H9 (cell line): ENCODE data around the gene LRRC7. TPM values are rescaled to one million over a fixed set of nuclear protein-coding genes. Genes with fewer than 3 reads are reported as not detected.

ENCODE experiments used
- DNase-seq: peaks from one replicate; pipeline ENCODE4 v3.0.0-alpha.2; 2017
- H2AFZ ChIP-seq: one replicate; pipeline ENCODE4 v1.6.1; 2013; ENCODE audit warnings: mild to moderate bottlenecking, low read length, control low read depth, moderate library complexity
- H2AK5ac ChIP-seq: 2 replicates; pipeline ENCODE4 v1.6.1; 2013; ENCODE audit warnings: low read length, control low read depth, mixed read lengths; ENCODE audit not compliant: insufficient read length
- H2BK120ac ChIP-seq: one replicate; pipeline ENCODE4 v1.6.1; 2013; ENCODE audit warnings: low read depth, mild to moderate bottlenecking, low read length, control low read depth, inconsistent platforms; ENCODE audit not compliant: poor library complexity, severe bottlenecking
- H2BK12ac ChIP-seq: 2 replicates; pipeline ENCODE4 v1.6.1; 2013; ENCODE audit warnings: low read length, control low read depth, mixed read lengths, low read depth; ENCODE audit not compliant: insufficient read length
- H2BK15ac ChIP-seq: 2 replicates; pipeline ENCODE4 v1.6.1; 2013; ENCODE audit warnings: low read depth, low read length, control low read depth
- H2BK20ac ChIP-seq: one replicate; pipeline ENCODE4 v1.6.1; 2013; ENCODE audit warnings: low read depth, mild to moderate bottlenecking, low read length, control low read depth, inconsistent platforms; ENCODE audit not compliant: poor library complexity, severe bottlenecking
- H2BK5ac ChIP-seq: 2 replicates; pipeline ENCODE4 v1.6.1; 2013; ENCODE audit warnings: low read length, control low read depth, mixed read lengths; ENCODE audit not compliant: insufficient read length
- H3K14ac ChIP-seq: 2 replicates; pipeline ENCODE4 v1.6.1; 2013; ENCODE audit warnings: low read length, control low read depth; ENCODE audit not compliant: insufficient read depth
- H3K18ac ChIP-seq: 2 replicates; pipeline ENCODE4 v1.6.1; 2013; ENCODE audit warnings: low read depth, mild to moderate bottlenecking, mixed read lengths, low read length, control low read depth; ENCODE audit not compliant: insufficient read length
- H3K23ac ChIP-seq: 2 replicates; pipeline ENCODE4 v1.6.1; 2013; ENCODE audit warnings: low read length, control low read depth, mixed read lengths, low read depth; ENCODE audit not compliant: insufficient read length
- H3K23me2 ChIP-seq: 2 replicates; pipeline ENCODE4 v1.6.1; 2013; ENCODE audit warnings: low read depth, mild to moderate bottlenecking, mixed read lengths, low read length, control low read depth; ENCODE audit not compliant: insufficient read length, poor library complexity, severe bottlenecking
- H3K27ac ChIP-seq: 2 replicates; pipeline ENCODE4 v1.5.1; 2013; ENCODE audit warnings: low read length, control low read depth, mixed read lengths, low read depth; ENCODE audit not compliant: insufficient read length
- H3K27me3 ChIP-seq: 2 replicates; pipeline ENCODE4 v1.6.1; 2013; ENCODE audit warnings: low read length, control low read depth, inconsistent platforms; ENCODE audit not compliant: insufficient read depth
- H3K4ac ChIP-seq: 2 replicates; pipeline ENCODE4 v1.6.1; 2013; ENCODE audit warnings: low read depth, mild to moderate bottlenecking, control low read depth, inconsistent platforms, low read length, moderate library complexity
- H3K4me1 ChIP-seq: 2 replicates; pipeline ENCODE4 v1.6.1; 2013; ENCODE audit warnings: low read length, control low read depth, inconsistent platforms; ENCODE audit not compliant: insufficient read depth
- H3K4me2 ChIP-seq: 2 replicates; pipeline ENCODE4 v1.6.1; 2013; ENCODE audit warnings: low read length, control low read depth, mixed read lengths; ENCODE audit not compliant: insufficient read length, insufficient read depth
- H3K56ac ChIP-seq: 2 replicates; pipeline ENCODE4 v1.6.1; 2013; ENCODE audit warnings: low read depth, mild to moderate bottlenecking, mixed read lengths, low read length, control low read depth; ENCODE audit not compliant: insufficient read length
- H3K79me1 ChIP-seq: 2 replicates; pipeline ENCODE4 v1.6.1; 2013; ENCODE audit warnings: low read depth, mild to moderate bottlenecking, moderate library complexity, low read length, control low read depth, inconsistent platforms; ENCODE audit not compliant: insufficient read depth, poor library complexity, severe bottlenecking
- H3K79me2 ChIP-seq: 2 replicates; pipeline ENCODE4 v1.6.1; 2013; ENCODE audit warnings: low read length, control low read depth, inconsistent platforms; ENCODE audit not compliant: insufficient read depth
- H3K9ac ChIP-seq: 2 replicates; pipeline ENCODE4 v1.6.1; 2013; ENCODE audit warnings: low read length, control low read depth, mixed read lengths; ENCODE audit not compliant: insufficient read length; ENCODE audit errors: extremely low read depth
- H3K9me3 ChIP-seq: one replicate; pipeline ENCODE4 v1.6.1; 2013; ENCODE audit warnings: low read depth, low read length, inconsistent platforms; ENCODE audit not compliant: control insufficient read depth
- H3T11ph ChIP-seq: one replicate; pipeline ENCODE4 v1.6.1; 2013; ENCODE audit warnings: mild to moderate bottlenecking, low read length, control low read depth, inconsistent platforms
- H4K20me1 ChIP-seq: one replicate; pipeline ENCODE4 v1.6.1; 2013; ENCODE audit not compliant: control insufficient read depth, insufficient read length, insufficient read depth
- H4K5ac ChIP-seq: 2 replicates; pipeline ENCODE4 v1.6.1; 2013; ENCODE audit warnings: low read depth, mild to moderate bottlenecking, mixed read lengths, low read length, control low read depth; ENCODE audit not compliant: insufficient read length
- H4K8ac ChIP-seq: replicated peaks from 2 replicates; pipeline ENCODE4 v1.6.1; 2013; ENCODE audit warnings: low read length, control low read depth, mixed read lengths, low read depth; ENCODE audit not compliant: insufficient read length
- H4K91ac ChIP-seq: 2 replicates; pipeline ENCODE4 v1.6.1; 2013; ENCODE audit warnings: low read depth, mild to moderate bottlenecking, moderate library complexity, mixed read lengths, low read length, control low read depth; ENCODE audit not compliant: insufficient read length
- H3K27ac Mint-ChIP-seq, 3 experiments: 2 replicates in 2 of 3; 3 replicates in 1 of 3; pipeline ENCODE4 v1.8.0; 2020 to 2021; ENCODE audit warnings: mixed read lengths in 3 of 3, mild to moderate bottlenecking in 1 of 3, moderate library complexity in 1 of 3
- H3K27me3 Mint-ChIP-seq: 2 replicates; pipeline ENCODE4 v1.8.0; 2021; ENCODE audit warnings: low read depth, mild to moderate bottlenecking, moderate library complexity, mixed read lengths
- H3K36me3 Mint-ChIP-seq, 3 experiments: 2 replicates in 2 of 3; 3 replicates in 1 of 3; pipeline ENCODE4 v1.8.0; 2020 to 2021; ENCODE audit warnings: low read depth in 3 of 3, mixed read lengths in 3 of 3; ENCODE audit not compliant: insufficient read depth in 1 of 3
- H3K4me1 Mint-ChIP-seq, 2 experiments: 2 replicates each; pipeline ENCODE4 v1.8.0; 2020; ENCODE audit warnings: mixed read lengths in 2 of 2
- H3K4me3 Mint-ChIP-seq, 2 experiments: 2 replicates in 1 of 2; 3 replicates in 1 of 2; pipeline ENCODE4 v1.8.0; 2020 to 2021; ENCODE audit warnings: mild to moderate bottlenecking in 2 of 2, mixed read lengths in 2 of 2, moderate library complexity in 1 of 2
- H3K9me3 Mint-ChIP-seq, 2 experiments: 2 replicates in 1 of 2; 3 replicates in 1 of 2; pipeline ENCODE4 v1.8.0; 2020; ENCODE audit warnings: mild to moderate bottlenecking in 2 of 2, mixed read lengths in 2 of 2, moderate library complexity in 1 of 2
- CTCF ChIP-seq: fragments of 200-600 bp; sonication (generic); conservative IDR thresholded peaks from 3 replicates; pipeline ENCODE4 v1.8.0; 2021; ENCODE audit warnings: antibody characterized with exemption, mild to moderate bottlenecking
- WGBS: extraction: QIAGEN DNeasy Blood & Tissue Kit; methylation state at CpG from one replicate; pipeline ENCODE4 v1.1.7; 2013; ENCODE audit warnings: missing lambda C conversion rate, low lambda C conversion rate, mixed read lengths; ENCODE audit not compliant: insufficient read length; ENCODE audit errors: extremely low coverage; 5-methylcytosine and 5-hydroxymethylcytosine counted together
- total RNA-seq: library from RNA; stranded (reverse); gene quantifications from 2 replicates; pipeline ENCODE4 v1.2.1, GENCODE V29; 2021

The LRRC7 gene
- total RNA-seq, 1 experiment from 2014 or later = not detected

GRCh38 chr1:69613414-69613813, 45.7 kb downstream of the LRRC7 start:
- no peak overlapping the region for H4K5ac ChIP-seq

More at GRCh38 chr1:69613414-69613813, 45.7 kb downstream of the LRRC7 start:
- no peak overlapping the region for H3K27ac ChIP-seq
- H3K4me2 ChIP-seq = no peak overlapping the region
- H3T11ph ChIP-seq = no peak overlapping the region
- H3K79me1 ChIP-seq = no peaks in the 10 kb centered on the region
- no peak overlapping the region for H2BK12ac ChIP-seq
- DNase-seq = no peak
- H2BK20ac ChIP-seq = no peak overlapping the region
- H3K9me3 Mint-ChIP-seq = no peaks in the 10 kb centered on the region
- no peaks in the 10 kb centered on the region for H3K4me1 ChIP-seq
- no peak overlapping the region for H3K18ac ChIP-seq
- H3K9me3 ChIP-seq = no peaks in the 10 kb centered on the region
- H3K36me3 Mint-ChIP-seq = no peaks in the 10 kb centered on the region
- H2BK15ac ChIP-seq = no peak overlapping the region
- H3K14ac ChIP-seq = no peak overlapping the region
- no peak overlapping the region for H3K9ac ChIP-seq
- no peak overlapping the region for H4K8ac ChIP-seq
- H2BK120ac ChIP-seq = no peak overlapping the region
- no peak for TF ChIP-seq CTCF
- H4K20me1 ChIP-seq = no peaks in the 10 kb centered on the region
- no peak overlapping the region for H3K23ac ChIP-seq
- H2BK5ac ChIP-seq = no peak overlapping the region
- no peak overlapping the region for H3K56ac ChIP-seq
- WGBS = no CpG with 5 or more reads among the region's 3 CpGs
- no peak overlapping the region for H2AK5ac ChIP-seq
- no peak overlapping the region for H4K91ac ChIP-seq
- no peak overlapping the region for H2AFZ ChIP-seq
- no peak overlapping the region for H3K27ac Mint-ChIP-seq
- H3K79me2 ChIP-seq = no peaks in the 10 kb centered on the region
- no peaks in the 10 kb centered on the region for H3K27me3 Mint-ChIP-seq
- H3K23me2 ChIP-seq = no peaks in the 10 kb centered on the region
- no peak overlapping the region for H3K4me3 Mint-ChIP-seq
- H3K4ac ChIP-seq = no peak overlapping the region
- no peaks in the 10 kb centered on the region for H3K27me3 ChIP-seq
- H3K4me1 Mint-ChIP-seq = no peaks in the 10 kb centered on the region
